HG03175 (cell line): ENCODE results near the gene ZFHX3.

Experiments used
- ATAC-seq: cut with Tn5 transposase; IDR thresholded peaks from one replicate; pipeline ENCODE4 v1.9.1; 2021; ENCODE audit warnings: mild to moderate bottlenecking, moderate library complexity; ENCODE audit not compliant: unreplicated experiment

Gene ZFHX3

GRCh38 chr16:72956124-72957064 lies 91.5 kb downstream of the ZFHX3 start:
- no peak for ATAC-seq

GRCh38 chr16:72952811-72953271 lies 95.1 kb downstream of the ZFHX3 start:
- ATAC-seq, result no peak

DNA sequence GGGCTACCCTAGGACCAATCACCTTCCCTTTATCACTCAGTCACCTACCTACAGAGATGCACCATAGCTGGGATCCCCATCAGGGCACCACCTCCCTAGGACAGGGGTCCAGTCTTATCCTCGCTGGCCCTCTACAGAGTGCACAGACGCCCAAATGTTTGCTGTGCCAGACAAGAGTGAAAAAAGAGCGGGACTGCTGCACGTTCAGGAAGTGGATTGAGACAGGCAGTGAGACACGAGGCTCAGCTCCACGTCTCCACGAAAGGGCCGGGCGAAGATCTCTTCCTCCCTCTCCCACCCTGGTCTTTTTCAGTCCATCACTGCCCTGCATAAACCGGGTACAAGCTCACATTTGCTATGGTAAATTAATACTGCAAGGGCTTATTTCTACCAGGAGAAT lies 95.5 kb downstream of the ZFHX3 start:
- ATAC-seq, result no peak

GRCh38 chr16:72951916-72952315 lies 96.0 kb downstream of the ZFHX3 start:
- ATAC-seq, result no peak

DNA sequence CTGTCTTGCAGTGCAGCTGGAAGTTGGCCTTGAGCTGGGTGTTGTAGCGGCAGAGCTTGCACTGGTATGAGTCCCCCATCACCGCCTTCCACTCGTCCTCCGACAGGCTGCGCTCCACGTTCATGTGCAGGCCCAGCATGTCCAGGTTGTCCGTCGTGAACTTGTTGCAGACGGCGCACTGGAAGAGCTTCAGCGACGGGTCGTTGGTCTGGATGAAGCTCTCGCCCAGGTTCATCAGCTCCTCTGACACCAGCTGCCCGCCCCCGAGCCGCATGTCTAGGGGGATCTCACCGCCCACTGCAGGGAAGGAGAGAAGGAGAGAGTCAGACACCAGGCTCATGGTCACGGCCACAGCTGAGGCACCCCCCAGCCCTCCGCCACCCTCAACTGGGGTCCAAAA lies 97.3 kb downstream of the ZFHX3 start:
- no peak for ATAC-seq

- ATAC-seq, result no peak
Measured at GRCh38 chr16:72948238-72948829, 99.6 kb downstream of the ZFHX3 start.

DNA sequence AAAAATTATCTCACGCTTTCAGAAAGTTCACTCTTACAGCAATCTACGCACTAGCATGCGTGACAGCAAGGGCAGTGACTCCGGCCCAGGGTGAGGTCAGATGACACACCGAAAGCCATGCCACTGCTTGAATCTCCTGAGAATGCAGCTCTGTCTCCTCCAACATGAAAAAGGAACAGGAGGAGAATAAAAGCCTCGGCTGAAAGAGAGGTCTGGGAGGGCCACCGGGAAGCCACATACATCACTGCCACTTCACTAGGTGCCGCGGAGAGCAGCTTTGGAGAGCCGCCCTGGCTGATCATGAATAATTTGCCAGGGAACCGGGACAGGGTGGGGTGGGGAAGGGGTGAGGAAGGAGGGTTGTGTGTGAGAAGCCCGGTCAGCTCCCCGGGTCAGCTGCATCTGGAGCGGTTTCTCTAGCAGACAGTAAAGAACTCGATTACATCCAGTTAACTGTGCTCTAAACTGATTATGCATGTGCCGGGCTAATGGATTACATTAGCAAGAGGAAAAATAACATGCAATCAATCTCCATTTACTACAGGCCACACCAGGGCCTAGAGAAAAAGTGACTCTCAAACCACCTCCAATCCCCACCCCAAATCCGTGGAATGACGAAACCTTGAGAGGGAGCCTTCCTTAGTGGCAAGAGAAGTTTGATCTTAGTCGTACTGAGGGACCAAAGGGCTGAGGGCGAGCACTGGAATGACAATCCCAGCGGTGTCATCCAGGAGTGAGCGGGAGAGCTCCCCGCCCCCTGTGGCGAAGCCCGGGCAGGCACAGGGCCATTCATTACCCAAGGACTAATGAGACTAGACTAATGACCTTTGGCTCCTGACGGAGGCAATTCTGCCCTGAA lies 100.3 kb downstream of the ZFHX3 start:
- ATAC-seq, result no peak

GRCh38 chr16:72946474-72947194 lies 101.3 kb downstream of the ZFHX3 start:
- no peak for ATAC-seq

DNA sequence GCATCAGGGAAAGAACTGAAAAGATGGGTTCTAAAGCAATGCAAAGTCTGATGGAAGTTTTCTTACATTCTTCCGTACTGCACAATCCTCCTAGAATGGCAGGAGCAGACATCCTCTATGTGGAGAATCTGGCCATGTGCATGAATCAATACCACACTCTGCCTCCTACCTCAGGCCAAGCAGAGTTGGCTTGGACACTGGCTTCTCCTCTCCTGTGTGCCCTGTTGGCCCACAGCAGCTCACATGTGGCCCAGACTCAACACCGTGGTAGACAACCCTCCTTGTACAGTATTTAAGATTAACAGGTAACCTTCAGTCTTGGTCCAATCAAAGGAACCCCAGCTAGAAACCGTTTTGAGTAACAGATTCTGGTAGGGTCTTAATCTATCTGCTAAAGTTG lies 101.9 kb downstream of the ZFHX3 start:
- ATAC-seq, result no peak

GRCh38 chr16:72945611-72946010 lies 102.3 kb downstream of the ZFHX3 start:
- ATAC-seq, result no peak

GRCh38 chr16:72944757-72945485 lies 103.0 kb downstream of the ZFHX3 start:
- ATAC-seq, result no peak

GRCh38 chr16:72942021-72942420 lies 105.9 kb downstream of the ZFHX3 start:
- ATAC-seq, result no peak

GRCh38 chr16:72940886-72941285 lies 107.0 kb downstream of the ZFHX3 start:
- ATAC-seq, result no peak

GRCh38 chr16:72939247-72939646 lies 108.7 kb downstream of the ZFHX3 start:
- no peak for ATAC-seq

GRCh38 chr16:72938795-72939164 lies 109.1 kb downstream of the ZFHX3 start:
- no peak for ATAC-seq

DNA sequence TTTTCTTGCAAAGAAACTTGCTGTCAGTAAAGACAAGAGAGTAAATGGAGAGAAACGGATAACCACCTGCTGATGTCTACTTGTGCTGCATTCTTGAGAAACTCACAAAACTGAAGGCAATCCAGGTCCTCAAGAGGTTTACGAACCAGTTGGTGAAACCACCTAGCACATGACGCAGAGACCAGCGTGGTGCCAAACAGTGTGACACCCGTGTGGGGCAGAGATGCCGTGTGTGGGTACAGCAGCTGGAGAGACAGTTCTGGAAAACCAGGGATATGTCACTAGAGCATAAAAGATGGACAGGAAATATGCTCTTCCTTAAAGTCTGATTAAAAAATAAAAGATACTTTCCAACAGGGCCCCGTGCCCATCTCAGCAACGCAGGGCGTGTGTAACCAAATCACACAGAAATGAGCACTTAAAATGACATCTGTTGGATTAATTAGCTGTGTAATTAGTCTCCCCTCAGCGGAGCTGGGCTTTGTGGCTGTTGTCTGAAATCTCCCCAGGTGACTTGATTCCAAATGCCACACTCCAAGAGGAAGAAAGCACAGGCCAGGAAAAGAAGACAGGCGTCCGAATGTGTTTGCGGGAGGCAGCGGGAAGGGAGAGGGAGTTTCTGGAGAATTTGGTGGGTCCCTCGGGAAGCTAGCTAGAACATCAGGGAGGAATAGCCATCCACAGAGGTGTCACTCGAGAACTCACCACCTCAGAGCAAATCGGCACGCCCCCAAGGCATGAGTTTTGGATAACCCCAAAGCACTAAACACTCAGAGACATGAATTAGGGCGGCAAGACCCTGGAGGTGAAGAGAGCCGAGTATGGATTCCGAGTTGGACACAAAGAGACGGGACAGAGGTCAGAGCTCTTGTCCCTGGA lies 109.8 kb downstream of the ZFHX3 start:
- no peak for ATAC-seq

DNA sequence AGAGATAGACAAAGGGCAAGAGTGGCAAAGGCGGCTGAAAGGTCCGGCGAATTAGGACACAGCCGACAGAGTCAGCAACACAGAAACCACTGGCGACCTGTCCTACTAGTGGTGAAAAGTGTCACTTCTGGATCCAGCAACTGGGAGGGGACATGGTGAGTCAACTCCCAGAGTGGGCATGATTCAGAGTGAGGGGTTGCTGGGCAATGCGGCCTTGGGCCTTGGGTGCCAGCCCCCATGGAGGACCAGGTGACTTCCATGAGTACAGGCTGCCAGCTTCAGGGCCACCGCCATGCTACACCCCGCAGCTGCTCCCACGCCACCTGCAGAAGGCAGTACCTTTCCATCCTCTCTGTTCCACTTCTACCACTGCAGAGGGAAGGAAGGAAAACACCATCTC lies 110.6 kb downstream of the ZFHX3 start:
- no peak for ATAC-seq

- ATAC-seq, result no peak
Measured at GRCh38 chr16:72936408-72936807, 111.5 kb downstream of the ZFHX3 start.

DNA sequence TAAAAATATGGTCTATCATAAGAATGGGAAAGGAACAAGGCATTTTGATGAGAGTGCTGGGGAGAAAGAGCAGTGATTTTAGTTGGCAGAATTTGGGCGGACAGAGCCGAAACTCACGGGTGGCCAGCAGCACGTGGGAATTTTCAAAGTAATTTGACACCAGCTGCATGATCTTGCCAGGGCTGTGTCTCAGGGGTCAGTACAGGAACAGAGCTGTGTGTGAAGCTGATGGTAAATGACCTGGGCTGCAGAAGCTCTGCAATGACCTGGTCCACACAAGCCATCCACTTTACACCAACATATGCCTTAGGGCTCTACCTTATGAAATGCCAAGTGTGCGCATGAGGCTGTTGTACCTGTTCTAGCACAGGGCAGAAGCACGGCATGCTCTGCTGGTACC lies 112.0 kb downstream of the ZFHX3 start:
- ATAC-seq, result no peak
